Measurements from ENCODE around the gene TMCC1. TPM values are rescaled to one million over a fixed set of nuclear protein-coding genes. Genes with fewer than 3 reads are reported as not detected.

The TMCC1 gene
- total RNA-seq, 1 donor from 2014 or later = 25.9 TPM

- H3K9me3 Mint-ChIP-seq = peaks cover 22% of the 10 kb centered on the region
- H3K36me3 Mint-ChIP-seq (ENCODE audit: low read depth) = no peaks in the 10 kb centered on the region
- ChIA-PET CTCF (no interaction called here), POLR2A (no interaction called here)
- peaks cover 15% of the 10 kb centered on the region for H3K27me3 Mint-ChIP-seq
- no peak overlapping the region for H3K4me3 Mint-ChIP-seq
- DNase-seq (no peak), ATAC-seq (ENCODE audit: low read depth) (no peak)
- no peak for TF ChIP-seq CTCF (IDR thresholded peaks at IDR 0.05)
- peaks cover 3% of the 10 kb centered on the region for H3K4me1 Mint-ChIP-seq
- intact Hi-C loops (cut with micrococcal nuclease) = no loop called here
- no peak overlapping the region for H3K27ac Mint-ChIP-seq
Observed at GRCh38 chr3:129927072-129927471, 33.6 kb upstream of the TMCC1 start.

- CTCF ChIA-PET = no interaction called here
- no peaks in the 10 kb centered on the region for H3K4me1 Mint-ChIP-seq
- peaks cover 2% of the 10 kb centered on the region for H3K36me3 Mint-ChIP-seq (ENCODE audit: low read depth)
- intact Hi-C loops (cut with micrococcal nuclease) = no loop called here
- H3K4me3 Mint-ChIP-seq = no peak overlapping the region
- peaks cover 34% of the 10 kb centered on the region for H3K9me3 Mint-ChIP-seq
- H3K27ac Mint-ChIP-seq = no peak overlapping the region
- DNase-seq = no peak
- ATAC-seq (ENCODE audit: low read depth) = no peak
- no peak for TF ChIP-seq CTCF (IDR thresholded peaks at IDR 0.05)
- POLR2A ChIA-PET = no interaction called here
- H3K27me3 Mint-ChIP-seq = peaks cover 5% of the 10 kb centered on the region
Observed at GRCh38 chr3:129919806-129920205, 26.3 kb upstream of the TMCC1 start.

GRCh38 chr3:129919357-129919756 lies 25.8 kb upstream of the TMCC1 start:
- CTCF ChIA-PET = no interaction called here
- POLR2A ChIA-PET = no interaction called here
- intact Hi-C loops (cut with micrococcal nuclease) = no loop called here
- ATAC-seq (ENCODE audit: low read depth) = no peak
- Mint-ChIP-seq H3K27me3 (peaks cover 3% of the 10 kb centered on the region), H3K4me3 (no peak overlapping the region), H3K4me1 (no peaks in the 10 kb centered on the region), H3K27ac (no peak overlapping the region), H3K36me3 (ENCODE audit: low read depth) (peaks cover 2% of the 10 kb centered on the region), H3K9me3 (peaks cover 34% of the 10 kb centered on the region)
- no peak for TF ChIP-seq CTCF (IDR thresholded peaks at IDR 0.05)
- DNase-seq = no peak

GRCh38 chr3:129918461-129918860 lies 24.9 kb upstream of the TMCC1 start:
- DNase-seq (no peak), ATAC-seq (ENCODE audit: low read depth) (no peak)
- H3K4me1 Mint-ChIP-seq = no peaks in the 10 kb centered on the region
- intact Hi-C loops (cut with micrococcal nuclease) = no loop called here
- no peak for TF ChIP-seq CTCF (IDR thresholded peaks at IDR 0.05)
- POLR2A ChIA-PET = no interaction called here
- H3K4me3 Mint-ChIP-seq = no peak overlapping the region
- H3K9me3 Mint-ChIP-seq = peaks cover 31% of the 10 kb centered on the region
- H3K27me3 Mint-ChIP-seq = peaks cover 3% of the 10 kb centered on the region
- CTCF ChIA-PET = no interaction called here
- H3K27ac Mint-ChIP-seq = no peak overlapping the region
- peaks cover 2% of the 10 kb centered on the region for H3K36me3 Mint-ChIP-seq (ENCODE audit: low read depth)

GRCh38 chr3:129917423-129918007 lies 24.0 kb upstream of the TMCC1 start:
- peaks cover 2% of the 10 kb centered on the region for H3K36me3 Mint-ChIP-seq (ENCODE audit: low read depth)
- POLR2A ChIA-PET = no interaction called here
- H3K27ac Mint-ChIP-seq = no peak overlapping the region
- no peaks in the 10 kb centered on the region for H3K4me1 Mint-ChIP-seq
- CTCF ChIA-PET = no interaction called here
- H3K27me3 Mint-ChIP-seq = no peaks in the 10 kb centered on the region
- no peak for TF ChIP-seq CTCF (IDR thresholded peaks at IDR 0.05)
- no peak overlapping the region for H3K4me3 Mint-ChIP-seq
- DNase-seq (no peak), ATAC-seq (ENCODE audit: low read depth) (no peak)
- intact Hi-C loops (cut with micrococcal nuclease) = no loop called here
- peaks cover 28% of the 10 kb centered on the region for H3K9me3 Mint-ChIP-seq

Data from activated B cell treated with CpG ODN at 0.5 μM for 24 hours (primary cell).